Aorta (tissue), 5 donors: ENCODE results near the gene LGI4. TPM values are rescaled to one million over a fixed set of nuclear protein-coding genes. Genes with fewer than 3 reads are reported as not detected.
"Not testable (repeated sequence)": the region's sequence is repeated elsewhere in the genome, so short reads cannot be mapped to it uniquely, and the experiment has no call there.

ENCODE experiments used
- ATAC-seq: fragments of 200-7000 bp; cut with Tn5 transposase; one replicate; pipeline ENCODE4 v1.9.1; 2022; ENCODE audit warnings: moderate library complexity; ENCODE audit not compliant: low FRiP score
- DNase-seq, 2 donors: peaks; one replicate each; pipeline ENCODE4 v3.0.0-alpha.2; 2020
- H3K27ac ChIP-seq, 2 donors: one replicate each; pipeline ENCODE4 v1.5.1; 2013; ENCODE audit warnings: low read length in 2 of 2, mild to moderate bottlenecking in 2 of 2, moderate library complexity in 2 of 2, control low read depth in 1 of 2, inconsistent platforms in 1 of 2, low read depth in 1 of 2
- H3K27me3 ChIP-seq, 2 donors: one replicate each; pipeline ENCODE4 v1.6.1; 2013; ENCODE audit warnings: control low read depth in 1 of 2, low read length in 1 of 2, mild to moderate bottlenecking in 1 of 2, moderate library complexity in 1 of 2; ENCODE audit not compliant: insufficient read depth in 2 of 2, control insufficient read depth in 1 of 2
- H3K36me3 ChIP-seq, 2 donors: one replicate each; pipeline ENCODE4 v1.6.1; 2013; ENCODE audit warnings: control low read depth in 1 of 2, low read length in 1 of 2, mild to moderate bottlenecking in 1 of 2; ENCODE audit not compliant: insufficient read depth in 2 of 2, control insufficient read depth in 1 of 2
- H3K4me1 ChIP-seq, 2 donors: one replicate each; pipeline ENCODE4 v1.6.1; 2013; ENCODE audit warnings: low read length in 2 of 2, control low read depth in 1 of 2, mild to moderate bottlenecking in 1 of 2, moderate library complexity in 1 of 2; ENCODE audit not compliant: insufficient read depth in 2 of 2, control insufficient read depth in 1 of 2
- H3K4me3 ChIP-seq, 2 donors: one replicate each; pipeline ENCODE4 v1.5.1; 2013; ENCODE audit warnings: low read length in 2 of 2, control low read depth in 1 of 2, mild to moderate bottlenecking in 1 of 2
- H3K9me3 ChIP-seq: one replicate; pipeline ENCODE4 v1.6.1; 2013; ENCODE audit warnings: mild to moderate bottlenecking, low read length; ENCODE audit not compliant: control insufficient read depth
- WGBS, 2 donors: extraction: QIAGEN DNeasy Blood & Tissue Kit; methylation state at CpG; one replicate each; pipeline ENCODE4 v1.1.7; 2013; 5-methylcytosine and 5-hydroxymethylcytosine counted together
- intact Hi-C, 2 donors: fragments of 100-400 bp; cut with DNase I; formaldehyde crosslinking; loops; one replicate each; pipeline versions ENCODE4 v1.14.2 to v1.15.0; 2022
- polyA plus RNA-seq, 2 donors: library from polyadenylated mRNA; stranded (reverse); fragments of 200-250 nt; gene quantifications; one replicate each; pipeline ENCODE4 v1.2.3, GENCODE V29; 2013
- total RNA-seq, 2 donors: library from RNA; stranded (reverse); fragmentation: NEBNext Ultra II Directional; extraction: Animal tissue kit (Norgen Biotek cat#: 25700); gene quantifications; one replicate each; pipeline ENCODE4 v1.2.1, GENCODE V29; 2021
- donor health status: healthy with polysubstance abuse.
- donor health status: Bipolar disorder and iron deficiency.
- donor health status: DM: no; HTN: no; CAD: no.
- donor health status: DM: no; HTN: no; CAD: no.
- donor health status: DM: yes; HTN: yes; CAD: no.

Gene LGI4
- total and polyA plus RNA-seq, 4 donors: 5.1 to 17.5 (median 16.2) TPM

- 27 to 34% methylated on average over 16 to 17 of the region's 17 CpGs for WGBS, 2 donors
- Histone ChIP-seq H3K36me3 (peaks cover 0 to 2% of the 10 kb centered on the region in 2 donors), H3K4me3 (no peak overlapping the region), H3K4me1 (no peaks in the 10 kb centered on the region), H3K9me3 (no peaks in the 10 kb centered on the region), H3K27me3 (no peaks in the 10 kb centered on the region), H3K27ac (no peak overlapping the region)
- ATAC-seq (no peak), DNase-seq (no peak)
- intact Hi-C loops: loop anchor here in 1 of 2 donors (5.0 kb wide), 1 partner anchor 567 kb away; no protein-coding TSS in a partner anchor
Measured at GRCh38 chr19:35155441-35155840, 20.6 kb upstream of the LGI4 start.

GRCh38 chr19:35154525-35155406 is 19.9 kb upstream of the LGI4 start, which contains the start of gene FXYD5:
Gene FXYD5, plus strand, starts transcription at chr19:35154735. Its CDS starts 816 bp downstream, at chr19:35155551.
- ATAC-seq (peak; percentile 80), DNase-seq (peak; percentile 85 to 91)
- 0 to 1% methylated on average over 32 to 49 of the region's 49 CpGs for WGBS, 2 donors
- Histone ChIP-seq H3K9me3 (no peaks in the 10 kb centered on the region), H3K27me3 (no peaks in the 10 kb centered on the region), H3K4me3 (peak within 1 kb of the TSS; percentile 47 to 54), H3K27ac (peak within 1 kb of the TSS in 1 of 2 donors; percentile 32), H3K36me3 (peaks cover 0 to 2% of the 10 kb centered on the region in 2 donors), H3K4me1 (no peaks in the 10 kb centered on the region)
- intact Hi-C loops: loop anchor here (5.0 kb wide), 2 partner anchors 113 to 568 kb away; partner anchors contain the start of gene USF2 (in 1 of the 2)

GRCh38 chr19:35153701-35154524 is 19.1 kb upstream of the LGI4 start:
- ATAC-seq (peak; percentile 38), DNase-seq (peak in 1 of 2 donors; percentile 68)
- 1% methylated on average over 24 to 36 of the region's 36 CpGs for WGBS, 2 donors
- no peaks in the 10 kb centered on the region for H3K27me3 ChIP-seq
- H3K4me1 ChIP-seq: no peaks in the 10 kb centered on the region
- peaks cover 0 to 2% of the 10 kb centered on the region in 2 donors for H3K36me3 ChIP-seq
- no peaks in the 10 kb centered on the region for H3K9me3 ChIP-seq
- intact Hi-C loops: loop anchor here in 1 of 2 donors (5.0 kb wide), 1 partner anchor 113 kb away; the partner anchor contains the start of gene USF2
- H3K4me3 ChIP-seq: peak overlapping the region; percentile 47 to 54
- no peak overlapping the region for H3K27ac ChIP-seq

GRCh38 chr19:35153129-35153522 is 18.3 kb upstream of the LGI4 start:
- not testable (repeated sequence) for H3K27me3 ChIP-seq, H3K4me1 ChIP-seq, ATAC-seq, H3K27ac ChIP-seq, H3K9me3 ChIP-seq, DNase-seq, H3K4me3 ChIP-seq, H3K36me3 ChIP-seq
- 50 to 60% methylated on average over 10 of the region's 10 CpGs for WGBS, 2 donors
- intact Hi-C loops: loop anchor here in 1 of 2 donors (5.0 kb wide), 1 partner anchor 114 kb away; the partner anchor contains the start of gene USF2

- H3K27ac ChIP-seq: no peak overlapping the region
- intact Hi-C loops: loop anchor here in 1 of 2 donors (5.0 kb wide), 1 partner anchor 116 kb away; the partner anchor contains the start of gene USF2
- no peaks in the 10 kb centered on the region for H3K4me1 ChIP-seq
- H3K4me3 ChIP-seq: no peak overlapping the region
- H3K9me3 ChIP-seq: no peaks in the 10 kb centered on the region
- WGBS, 2 donors: 85 to 87% methylated on average over 20 of the region's 20 CpGs
- no peaks in the 10 kb centered on the region for H3K27me3 ChIP-seq
- no peaks in the 10 kb centered on the region for H3K36me3 ChIP-seq
- peak in 1 of 2 donors; percentile 30 for DNase-seq
- no peak for ATAC-seq
Measured at GRCh38 chr19:35151273-35152065, 16.6 kb upstream of the LGI4 start.

GRCh38 chr19:35150445-35150844 is 15.6 kb upstream of the LGI4 start:
- intact Hi-C loops: loop anchor here in 1 of 2 donors (5.0 kb wide), 1 partner anchor 117 kb away; the partner anchor contains the start of gene USF2
- H3K27me3 ChIP-seq: no peaks in the 10 kb centered on the region
- no peak for ATAC-seq

GRCh38 chr19:35149463-35149862 is 14.6 kb upstream of the LGI4 start:
- Histone ChIP-seq H3K4me1 (no peaks in the 10 kb centered on the region), H3K27me3 (no peaks in the 10 kb centered on the region), H3K27ac (no peak overlapping the region), H3K36me3 (no peaks in the 10 kb centered on the region), H3K4me3 (no peak overlapping the region), H3K9me3 (no peaks in the 10 kb centered on the region)
- intact Hi-C loops: loop anchor here in 1 of 2 donors (10.0 kb wide), 1 partner anchor 115 kb away; the partner anchor contains the start of gene USF2
- no peak for ATAC-seq
- 84 to 85% methylated on average over 3 of the region's 3 CpGs for WGBS, 2 donors
- DNase-seq: no peak

More at GRCh38 chr19:35150445-35150844, 15.6 kb upstream of the LGI4 start:
- DNase-seq: no peak
- Histone ChIP-seq H3K4me3 (no peak overlapping the region), H3K9me3 (no peaks in the 10 kb centered on the region), H3K27ac (no peak overlapping the region), H3K4me1 (no peaks in the 10 kb centered on the region), H3K36me3 (no peaks in the 10 kb centered on the region)
- WGBS, 2 donors: 74 to 77% methylated on average over 2 of the region's 2 CpGs
